OCI-LY3 (cell line): ENCODE measurements around the gene ICAM1.

Experiments
- H2AFZ ChIP-seq: fragments of 200-600, 300-600 bp; shearing (Covaris generic); 2 replicates; pipeline ENCODE4 v1.6.0; 2014; ENCODE audit warnings: antibody characterized with exemption, low read depth, low read length
- H3K27ac ChIP-seq: fragments of 200-600, 300-600 bp; sonication (generic); 2 replicates; pipeline ENCODE4 v1.5.1; 2014; ENCODE audit warnings: mild to moderate bottlenecking, low read length, moderate library complexity, mixed read lengths
- H3K27me3 ChIP-seq: fragments of 200-600, 300-600 bp; sonication (generic); 2 replicates; pipeline ENCODE4 v1.6.1; 2014; ENCODE audit warnings: low read depth, low read length, mixed read lengths
- H3K36me3 ChIP-seq: fragments of 200-600, 300-600 bp; sonication (generic); replicated peaks from 2 replicates; pipeline ENCODE3; 2014; ENCODE audit warnings: low read depth, low read length, mixed read lengths
- H3K4me1 ChIP-seq: fragments of 300-600, 200-600 bp; sonication (generic); 2 replicates; pipeline ENCODE4 v1.6.1; 2014; ENCODE audit warnings: low read length, mixed read lengths
- H3K4me2 ChIP-seq: fragments of 200-600, 300-600 bp; sonication (generic); 2 replicates; pipeline ENCODE4 v1.6.1; 2014; ENCODE audit warnings: low read length, mixed read lengths
- H3K4me3 ChIP-seq: fragments of 300-600, 200-600 bp; sonication (generic); 2 replicates; pipeline ENCODE4 v1.5.1; 2014; ENCODE audit warnings: antibody characterized with exemption, mild to moderate bottlenecking, low read length, moderate library complexity
- H3K79me2 ChIP-seq: fragments of 300-600, 200-600 bp; shearing (Covaris generic); 2 replicates; pipeline ENCODE4 v1.6.1; 2014; ENCODE audit warnings: mild to moderate bottlenecking, low read length, mixed read lengths
- H3K9ac ChIP-seq: fragments of 300-600, 200-600 bp; shearing (Covaris generic); 2 replicates; pipeline ENCODE4 v1.6.0; 2014; ENCODE audit warnings: mild to moderate bottlenecking, low read length, moderate library complexity
- H3K9me3 ChIP-seq: fragments of 200-600, 300-600 bp; shearing (Covaris generic); 2 replicates; pipeline ENCODE4 v1.6.1; 2014; ENCODE audit warnings: low read length, mixed read lengths; ENCODE audit not compliant: insufficient read depth
- H4K20me1 ChIP-seq: fragments of 200-600, 300-600 bp; sonication (generic); 2 replicates; pipeline ENCODE4 v1.6.1; 2016; ENCODE audit warnings: low read length, mixed read lengths; ENCODE audit not compliant: insufficient read depth
- EZH2phosphoT487 ChIP-seq: fragments of 200-600 bp; shearing (Covaris generic); IDR thresholded peaks from 2 replicates; pipeline ENCODE4 v1.6.1; 2018; ENCODE audit warnings: antibody characterized with exemption, mixed run types, low read depth
- TF ChIP-seq, protein P1 (sequence below): fragments of 200-600, 300-600 bp; sonication (generic); IDR thresholded peaks from 2 replicates; pipeline ENCODE4 v1.5.1; 2014; ENCODE audit warnings: antibody characterized with exemption, low read length, low read depth

The ICAM1 gene

DNA sequence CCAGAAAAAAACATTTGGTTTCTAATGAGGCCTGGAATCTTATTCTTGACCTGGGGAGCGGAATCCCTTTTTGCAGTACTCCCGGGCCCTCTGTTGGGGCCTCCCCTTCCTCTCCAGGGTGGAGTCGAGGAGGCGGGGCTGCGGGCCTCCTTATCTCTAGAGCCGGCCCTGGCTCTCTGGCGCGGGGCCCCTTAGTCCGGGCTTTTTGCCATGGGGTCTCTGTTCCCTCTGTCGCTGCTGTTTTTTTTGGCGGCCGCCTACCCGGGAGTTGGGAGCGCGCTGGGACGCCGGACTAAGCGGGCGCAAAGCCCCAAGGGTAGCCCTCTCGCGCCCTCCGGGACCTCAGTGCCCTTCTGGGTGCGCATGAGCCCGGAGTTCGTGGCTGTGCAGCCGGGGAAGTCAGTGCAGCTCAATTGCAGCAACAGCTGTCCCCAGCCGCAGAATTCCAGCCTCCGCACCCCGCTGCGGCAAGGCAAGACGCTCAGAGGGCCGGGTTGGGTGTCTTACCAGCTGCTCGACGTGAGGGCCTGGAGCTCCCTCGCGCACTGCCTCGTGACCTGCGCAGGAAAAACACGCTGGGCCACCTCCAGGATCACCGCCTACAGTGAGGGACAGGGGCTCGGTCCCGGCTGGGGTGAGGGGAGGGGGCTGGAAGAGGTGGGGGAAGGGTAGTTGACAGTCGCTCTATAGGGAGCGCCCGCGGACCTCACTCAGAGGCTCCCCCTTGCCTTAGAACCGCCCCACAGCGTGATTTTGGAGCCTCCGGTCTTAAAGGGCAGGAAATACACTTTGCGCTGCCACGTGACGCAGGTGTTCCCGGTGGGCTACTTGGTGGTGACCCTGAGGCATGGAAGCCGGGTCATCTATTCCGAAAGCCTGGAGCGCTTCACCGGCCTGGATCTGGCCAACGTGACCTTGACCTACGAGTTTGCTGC is 16.1 kb downstream of the ICAM1 start, which contains the start of gene ICAM4:
TSS of gene ICAM4 (plus strand) at position 153 of the 935 bp plus-strand sequence. CDS start at position 211, 58 bp downstream.
- Histone ChIP-seq H3K27me3 (no peaks in the 10 kb centered on the region), H3K4me2 (no peak within 1 kb of the TSS), H4K20me1 (peaks cover 49% of the 10 kb centered on the region), H3K4me1 (peaks cover 5% of the 10 kb centered on the region), H3K79me2 (peaks cover 17% of the 10 kb centered on the region), H3K36me3 (peaks cover 57% of the 10 kb centered on the region), H3K9me3 (no peaks in the 10 kb centered on the region), H3K27ac (peak within 1 kb of the TSS; percentile 34), H3K9ac (no peak within 1 kb of the TSS), H2AFZ (no peak within 1 kb of the TSS), H3K4me3 (no peak within 1 kb of the TSS)
- no peak for TF ChIP-seq EZH2phosphoT487
- TF ChIP-seq, protein P1, sequence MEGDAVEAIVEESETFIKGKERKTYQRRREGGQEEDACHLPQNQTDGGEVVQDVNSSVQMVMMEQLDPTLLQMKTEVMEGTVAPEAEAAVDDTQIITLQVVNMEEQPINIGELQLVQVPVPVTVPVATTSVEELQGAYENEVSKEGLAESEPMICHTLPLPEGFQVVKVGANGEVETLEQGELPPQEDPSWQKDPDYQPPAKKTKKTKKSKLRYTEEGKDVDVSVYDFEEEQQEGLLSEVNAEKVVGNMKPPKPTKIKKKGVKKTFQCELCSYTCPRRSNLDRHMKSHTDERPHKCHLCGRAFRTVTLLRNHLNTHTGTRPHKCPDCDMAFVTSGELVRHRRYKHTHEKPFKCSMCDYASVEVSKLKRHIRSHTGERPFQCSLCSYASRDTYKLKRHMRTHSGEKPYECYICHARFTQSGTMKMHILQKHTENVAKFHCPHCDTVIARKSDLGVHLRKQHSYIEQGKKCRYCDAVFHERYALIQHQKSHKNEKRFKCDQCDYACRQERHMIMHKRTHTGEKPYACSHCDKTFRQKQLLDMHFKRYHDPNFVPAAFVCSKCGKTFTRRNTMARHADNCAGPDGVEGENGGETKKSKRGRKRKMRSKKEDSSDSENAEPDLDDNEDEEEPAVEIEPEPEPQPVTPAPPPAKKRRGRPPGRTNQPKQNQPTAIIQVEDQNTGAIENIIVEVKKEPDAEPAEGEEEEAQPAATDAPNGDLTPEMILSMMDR, result no peak

DNA sequence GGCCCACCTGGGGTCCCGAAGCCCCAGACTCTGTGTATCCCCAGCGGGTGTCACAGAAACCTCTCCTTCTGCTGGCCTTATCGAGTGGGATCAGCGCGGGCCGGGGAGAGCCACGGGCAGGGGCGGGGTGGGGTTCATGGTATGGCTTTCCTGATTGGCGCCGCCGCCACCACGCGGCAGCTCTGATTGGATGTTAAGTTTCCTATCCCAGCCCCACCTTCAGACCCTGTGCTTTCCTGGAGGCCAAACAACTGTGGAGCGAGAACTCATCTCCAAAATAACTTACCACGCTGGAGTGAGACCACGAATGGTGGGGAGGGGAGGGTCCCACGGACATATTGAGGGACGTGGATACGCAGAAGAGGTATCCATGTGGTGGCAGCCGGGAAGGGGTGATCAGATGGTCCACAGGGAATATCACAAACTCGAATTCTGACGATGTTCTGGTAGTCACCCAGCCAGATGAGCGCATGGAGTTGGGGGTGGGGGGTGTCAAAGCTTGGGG is 17.8 kb downstream of the ICAM1 start:
- no peak overlapping the region for H2AFZ ChIP-seq
- H3K4me3 ChIP-seq, result peak overlapping the region; percentile 77
- peak overlapping the region; percentile 55; the same call in 1 of the 2 replicates for H3K9ac ChIP-seq
- H4K20me1 ChIP-seq, result peaks cover 35% of the 10 kb centered on the region
- H3K36me3 ChIP-seq, result peaks cover 48% of the 10 kb centered on the region
- H3K4me1 ChIP-seq, result peaks cover 5% of the 10 kb centered on the region
- H3K27ac ChIP-seq, result peak overlapping the region; percentile 49
- H3K9me3 ChIP-seq, result no peaks in the 10 kb centered on the region
- no peaks in the 10 kb centered on the region for H3K27me3 ChIP-seq
- H3K79me2 ChIP-seq, result peaks cover 3% of the 10 kb centered on the region; the same call in 1 of the 2 replicates
- peak overlapping the region; percentile 75 for H3K4me2 ChIP-seq
- TF ChIP-seq, protein P1, result no peak
- TF ChIP-seq EZH2phosphoT487, result no peak

DNA sequence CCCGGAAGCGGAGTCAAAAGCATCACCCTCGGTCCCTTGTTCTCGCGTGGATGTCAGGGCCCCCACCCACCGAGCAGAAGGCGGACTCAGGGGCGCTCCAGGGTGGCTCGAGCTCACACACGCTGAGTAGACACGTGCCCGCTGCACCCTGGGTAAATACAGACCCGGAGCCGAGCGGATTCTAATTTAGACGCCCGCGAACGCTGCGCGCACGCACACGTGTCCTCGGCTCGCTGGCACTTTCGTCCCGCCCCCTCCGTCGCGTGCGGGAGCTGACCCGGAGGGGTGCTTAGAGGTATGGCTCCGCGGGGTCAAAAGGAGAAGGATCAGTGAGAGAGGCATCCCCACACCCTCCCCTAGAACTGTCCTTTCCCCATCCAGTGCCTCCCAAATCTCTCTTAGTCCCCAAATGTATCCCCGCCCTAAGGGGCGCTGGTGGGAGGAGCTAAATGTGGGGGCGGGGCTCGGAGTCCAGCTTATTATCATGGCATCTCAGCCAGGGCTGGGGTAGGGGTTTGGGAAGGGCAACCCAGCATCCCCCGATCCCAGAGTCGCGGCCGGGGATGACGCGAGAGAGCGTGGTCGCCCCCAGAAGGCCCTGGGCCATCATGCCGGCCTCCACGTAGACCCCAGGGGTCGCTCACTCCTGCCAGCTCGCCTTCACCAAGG is 18.4 kb downstream of the ICAM1 start:
- TF ChIP-seq, protein P1, result no peak
- TF ChIP-seq EZH2phosphoT487, result no peak
- Histone ChIP-seq H3K9me3 (no peaks in the 10 kb centered on the region), H3K4me3 (peak overlapping the region; percentile 77), H3K4me1 (peaks cover 5% of the 10 kb centered on the region), H3K27me3 (no peaks in the 10 kb centered on the region), H2AFZ (peak overlapping the region; percentile 80), H3K79me2 (no peaks in the 10 kb centered on the region; the same call in 1 of the 2 replicates), H3K4me2 (peak overlapping the region; percentile 75), H4K20me1 (peaks cover 29% of the 10 kb centered on the region), H3K36me3 (peaks cover 42% of the 10 kb centered on the region), H3K9ac (peak overlapping the region; percentile 55), H3K27ac (peak overlapping the region; percentile 49)
